ENCODE results near the gene POLK. TPM values are rescaled to one million over a fixed set of nuclear protein-coding genes. Genes with fewer than 3 reads are reported as not detected.

POLK gene
- 37.7 and 54.7 TPM in 2 replicates for total RNA-seq

GRCh38 chr5:75511435-75512382, at the start of gene POLK, which contains the start of gene CERT1:
Gene POLK, plus strand, starts transcription at chr5:75511891.
Gene CERT1, minus strand, starts transcription at chr5:75511629. Its CDS starts 422 bp downstream, at chr5:75511207.

GRCh38 chr5:75611311-75612225, 99.9 kb downstream of the POLK start, which contains the start of gene ANKDD1B:
Gene ANKDD1B, plus strand, starts transcription at chr5:75611453. Its CDS starts 182 bp downstream, at chr5:75611635.

Other genes with a start within 250 kb of the POLK start
- gene HMGCR, start 174.7 kb upstream of the POLK start, total RNA-seq = 46.3 and 107 TPM in 2 replicates
- 31.4 and 43.3 TPM in 2 replicates for gene CERT1, start 262 bp upstream of the POLK start, total RNA-seq
- 0.29 and 1.3 TPM in 2 replicates for gene ANKDD1B, start 99.6 kb downstream of the POLK start, total RNA-seq
- gene POC5, start 205.5 kb downstream of the POLK start, total RNA-seq = 7.3 and 19.6 TPM in 2 replicates

Measured in smooth muscle cell of trachea (primary cell).